Tibial nerve (tissue), 4 donors: ENCODE data around the gene TRAK1. TPM values are rescaled to one million over a fixed set of nuclear protein-coding genes. Genes with fewer than 3 reads are reported as not detected.

Source experiments
- DNase-seq, 2 donors: peaks; one replicate each; pipeline ENCODE4 v3.0.0-alpha.2; 2019; ENCODE audit warnings: low spot score in 2 of 2
- H3K27ac ChIP-seq, 4 donors: fragments of 200-600 bp; sonication (generic) in 3 of 4; one replicate each; pipeline ENCODE4 v1.5.1; 2017 to 2019; ENCODE audit warnings: mild to moderate bottlenecking in 1 of 4
- H3K27me3 ChIP-seq, 2 donors: fragments of 200-600 bp; sonication (generic) in 1 of 2; one replicate each; pipeline versions ENCODE4 v1.5.1 to v1.6.0; 2017 to 2019
- H3K36me3 ChIP-seq, 3 donors: fragments of 200-600 bp; sonication (generic); one replicate each; pipeline ENCODE4 v1.5.1; 2018 to 2019
- H3K4me1 ChIP-seq, 4 donors: fragments of 200-600 bp; sonication (generic) in 3 of 4; one replicate each; pipeline ENCODE4 v1.5.1; 2017 to 2019
- H3K4me3 ChIP-seq, 4 donors: fragments of 200-600 bp; sonication (generic) in 3 of 4; one replicate each; pipeline ENCODE4 v1.5.1; 2017 to 2019; ENCODE audit warnings: mild to moderate bottlenecking in 1 of 4, moderate library complexity in 1 of 4
- H3K9me3 ChIP-seq, 4 donors: fragments of 200-600 bp; sonication (generic) in 3 of 4; one replicate each; pipeline ENCODE4 v1.5.1; 2017 to 2019
- EP300 ChIP-seq, 2 donors: sonication (generic); formaldehyde crosslinking; IDR thresholded peaks; one replicate each; pipeline ENCODE4 v1.6.1; 2017; ENCODE audit warnings: antibody characterized with exemption in 2 of 2, mild to moderate bottlenecking in 1 of 2
- POLR2A ChIP-seq, 2 donors: fragments of 450-650 bp; IDR thresholded peaks; one replicate each; pipeline ENCODE4 v1.6.1; 2017; ENCODE audit warnings: antibody characterized with exemption in 2 of 2, mild to moderate bottlenecking in 2 of 2, moderate library complexity in 2 of 2
- WGBS, 2 donors: methylation state at CpG; one replicate each; pipeline ENCODE4 v1.1.5; 2018; 5-methylcytosine and 5-hydroxymethylcytosine counted together
- total RNA-seq, 4 donors: library from RNA; depleted of rRNA; stranded (reverse); fragments of >200 nt; gene quantifications; one replicate each; pipeline ENCODE4 v1.1.0, GENCODE V29; 2016
- TF ChIP-seq, protein P1 (sequence below), 5 experiments: fragments of 200-600 bp in 3 of 5; fragments of 450-650 bp in 2 of 5; sonication (generic) in 3 of 5; IDR thresholded peaks; one replicate each; pipeline ENCODE4 v1.5.1; 2016 to 2019; ENCODE audit warnings: antibody characterized with exemption in 5 of 5, mild to moderate bottlenecking in 3 of 5, moderate library complexity in 2 of 5

The TRAK1 gene
- total RNA-seq, 4 donors from 2014 or later = 28.6 to 68.1 (median 35.5) TPM

DNA sequence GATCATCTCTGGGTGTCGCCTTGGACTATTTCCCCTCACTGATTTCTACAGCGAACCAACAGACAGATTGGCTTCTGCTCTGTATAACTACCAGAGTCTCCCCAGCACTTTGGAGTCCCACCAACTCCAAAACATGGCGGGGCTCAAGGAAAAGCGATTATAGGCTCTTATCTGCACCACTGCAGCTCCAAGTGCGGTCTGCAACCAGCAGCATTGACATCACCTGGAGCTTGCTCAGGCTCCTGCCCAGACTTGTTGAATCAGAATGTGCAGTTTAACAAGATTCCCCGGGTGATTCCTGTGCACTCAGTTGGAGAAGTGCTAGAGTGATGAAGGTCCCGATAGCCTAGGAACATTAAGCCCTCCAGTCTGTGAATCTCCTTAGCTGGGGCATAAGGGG, 165.8 kb downstream of the TRAK1 start:
- Histone ChIP-seq H3K36me3 (no peaks in the 10 kb centered on the region), H3K4me3 (no peak overlapping the region), H3K9me3 (no peaks in the 10 kb centered on the region), H3K27me3 (peaks cover 0 to 22% of the 10 kb centered on the region in 2 donors), H3K4me1 (no peaks in the 10 kb centered on the region), H3K27ac (no peak overlapping the region)
- TF ChIP-seq, protein P1, sequence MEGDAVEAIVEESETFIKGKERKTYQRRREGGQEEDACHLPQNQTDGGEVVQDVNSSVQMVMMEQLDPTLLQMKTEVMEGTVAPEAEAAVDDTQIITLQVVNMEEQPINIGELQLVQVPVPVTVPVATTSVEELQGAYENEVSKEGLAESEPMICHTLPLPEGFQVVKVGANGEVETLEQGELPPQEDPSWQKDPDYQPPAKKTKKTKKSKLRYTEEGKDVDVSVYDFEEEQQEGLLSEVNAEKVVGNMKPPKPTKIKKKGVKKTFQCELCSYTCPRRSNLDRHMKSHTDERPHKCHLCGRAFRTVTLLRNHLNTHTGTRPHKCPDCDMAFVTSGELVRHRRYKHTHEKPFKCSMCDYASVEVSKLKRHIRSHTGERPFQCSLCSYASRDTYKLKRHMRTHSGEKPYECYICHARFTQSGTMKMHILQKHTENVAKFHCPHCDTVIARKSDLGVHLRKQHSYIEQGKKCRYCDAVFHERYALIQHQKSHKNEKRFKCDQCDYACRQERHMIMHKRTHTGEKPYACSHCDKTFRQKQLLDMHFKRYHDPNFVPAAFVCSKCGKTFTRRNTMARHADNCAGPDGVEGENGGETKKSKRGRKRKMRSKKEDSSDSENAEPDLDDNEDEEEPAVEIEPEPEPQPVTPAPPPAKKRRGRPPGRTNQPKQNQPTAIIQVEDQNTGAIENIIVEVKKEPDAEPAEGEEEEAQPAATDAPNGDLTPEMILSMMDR (IDR thresholded peaks at IDR 0.05) = no peak
- TF ChIP-seq POLR2A (IDR thresholded peaks at IDR 0.05) = no peak
- TF ChIP-seq EP300 (IDR thresholded peaks at IDR 0.05) = no peak
- no peak for DNase-seq
- WGBS, 2 donors = 67 to 77% methylated on average over 7 of the region's 7 CpGs

DNA sequence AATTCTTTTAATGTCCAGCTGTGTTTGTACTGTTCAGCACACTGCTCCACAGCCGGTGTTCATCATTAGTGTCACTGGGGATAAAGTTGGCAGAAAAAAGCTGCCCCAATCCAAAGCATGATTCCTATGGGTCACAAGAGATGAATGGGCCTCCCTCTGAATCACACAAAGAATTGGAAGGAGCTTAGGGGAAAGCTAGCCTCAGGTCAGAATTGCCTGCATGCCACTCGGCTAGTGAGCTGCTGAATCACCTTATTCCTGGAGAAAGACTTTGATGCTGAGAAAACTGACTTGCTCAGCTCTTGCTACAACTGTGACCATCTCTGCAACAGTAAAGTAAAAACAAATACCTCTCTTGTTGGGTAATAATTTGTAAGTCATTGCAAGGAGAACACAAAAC, 171.4 kb downstream of the TRAK1 start:
- peaks cover 2 to 65% of the 10 kb centered on the region in 2 donors for H3K27me3 ChIP-seq
- WGBS, 2 donors = 23 to 48% methylated on average over 2 of the region's 2 CpGs
- no peak for DNase-seq

DNA sequence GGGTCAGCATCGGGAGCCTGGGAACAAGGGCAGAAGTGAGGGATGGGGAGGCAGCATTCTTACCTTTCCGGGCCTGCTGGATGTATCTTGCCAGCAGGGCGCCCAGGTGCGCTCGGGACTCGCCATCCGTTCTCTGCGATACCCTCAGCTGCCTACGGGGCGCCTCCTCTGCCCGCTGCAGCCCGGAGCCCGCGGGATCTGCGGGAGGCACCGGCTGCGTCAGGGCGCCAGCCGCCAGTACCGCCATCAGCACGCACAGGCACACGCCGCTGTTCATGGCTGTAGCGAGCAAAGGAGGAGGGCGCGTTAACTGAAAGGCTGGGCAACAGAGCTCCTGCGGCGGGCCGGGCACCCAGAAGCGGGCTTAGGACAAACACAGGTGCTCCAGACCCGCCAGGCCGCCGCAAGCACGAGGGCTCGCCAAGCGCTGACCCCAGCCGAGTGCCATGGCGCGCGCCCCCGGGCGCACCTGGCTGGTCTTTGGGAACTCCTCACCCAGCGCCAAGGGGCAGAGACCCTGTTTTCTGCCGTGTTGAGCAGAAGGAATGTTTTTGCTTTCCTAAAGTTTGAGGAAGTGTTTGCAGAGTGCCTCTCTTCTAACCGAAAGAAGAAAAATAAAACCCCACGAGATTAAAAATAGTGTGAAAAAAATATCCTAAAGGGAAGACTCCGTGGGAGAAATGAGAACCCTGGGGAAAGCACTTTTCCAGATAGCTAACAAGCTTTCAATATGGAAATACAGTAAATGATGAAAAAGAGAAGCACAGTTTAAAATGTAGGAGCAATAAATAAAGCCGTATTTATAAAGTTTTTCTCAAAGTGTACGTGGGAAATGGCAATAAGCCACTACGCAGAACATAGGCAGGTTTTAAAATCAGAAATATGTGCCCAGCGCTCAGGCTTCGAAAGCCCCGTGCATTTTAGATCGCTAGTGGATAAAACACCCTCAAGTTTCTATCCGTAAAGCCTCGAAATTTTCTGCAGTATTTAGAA, 172.5 kb downstream of the TRAK1 start:
- Histone ChIP-seq H3K27ac (no peak overlapping the region), H3K9me3 (no peaks in the 10 kb centered on the region), H3K4me1 (peaks cover 0 to 28% (median 8%) of the 10 kb centered on the region in 4 donors), H3K27me3 (peaks cover 2 to 73% of the 10 kb centered on the region in 2 donors), H3K36me3 (no peaks in the 10 kb centered on the region), H3K4me3 (peak overlapping the region in 1 of 4 donors; percentile 24)
- 11 to 14% methylated on average over 30 to 49 of the region's 56 CpGs for WGBS, 2 donors
- no peak for DNase-seq
- TF ChIP-seq, protein P1 (IDR thresholded peaks at IDR 0.05) = no peak
- no peak for TF ChIP-seq EP300 (IDR thresholded peaks at IDR 0.05)
- TF ChIP-seq POLR2A (IDR thresholded peaks at IDR 0.05) = no peak

More for the DNA sequence above, 171.4 kb downstream of the TRAK1 start:
- no peak for TF ChIP-seq EP300 (IDR thresholded peaks at IDR 0.05)
- TF ChIP-seq, protein P1 (IDR thresholded peaks at IDR 0.05) = no peak
- TF ChIP-seq POLR2A (IDR thresholded peaks at IDR 0.05) = no peak
- Histone ChIP-seq H3K36me3 (no peaks in the 10 kb centered on the region), H3K4me3 (no peak overlapping the region), H3K27ac (no peak overlapping the region), H3K9me3 (no peaks in the 10 kb centered on the region), H3K4me1 (peaks cover 0 to 28% (median 8%) of the 10 kb centered on the region in 4 donors)

DNA sequence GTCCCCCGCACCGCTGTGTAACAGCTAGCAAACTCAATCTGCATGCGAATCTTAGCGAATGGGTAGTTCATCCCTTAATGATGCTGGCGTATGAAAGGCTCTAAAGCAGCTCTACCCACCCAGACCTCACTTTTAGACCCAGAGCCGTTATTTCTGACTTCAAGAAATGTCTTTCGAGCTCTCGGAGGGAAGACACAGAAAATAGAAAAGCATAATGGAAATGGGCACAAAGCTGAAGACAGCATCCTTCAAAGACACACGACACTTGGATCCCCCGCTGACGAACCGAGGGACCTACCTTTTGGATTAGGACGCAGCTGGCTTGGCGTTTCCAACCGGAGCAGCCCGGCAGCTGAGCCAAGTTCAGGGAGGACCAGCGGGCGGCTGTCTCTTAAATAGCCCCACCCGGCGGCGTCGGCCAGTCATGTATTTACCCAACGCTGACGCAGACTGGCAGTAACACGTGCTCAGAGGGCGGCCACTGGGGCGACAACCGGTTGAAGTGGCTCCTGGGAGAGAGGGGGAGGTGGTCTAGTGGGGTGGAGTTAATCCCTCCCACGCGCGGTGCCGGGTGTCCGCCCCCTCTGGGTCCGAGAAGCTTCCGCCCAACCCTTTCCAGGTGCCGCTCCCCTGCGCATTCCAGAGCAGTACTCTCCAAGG, 173.4 kb downstream of the TRAK1 start:
- Histone ChIP-seq H3K36me3 (no peaks in the 10 kb centered on the region), H3K27ac (no peak overlapping the region), H3K4me1 (peaks cover 0 to 28% (median 8%) of the 10 kb centered on the region in 4 donors), H3K9me3 (no peaks in the 10 kb centered on the region), H3K4me3 (no peak overlapping the region), H3K27me3 (peaks cover 2 to 76% of the 10 kb centered on the region in 2 donors)
- WGBS, 2 donors = 9 to 12% methylated on average over 31 to 37 of the region's 37 CpGs
- DNase-seq = no peak
- TF ChIP-seq EP300 (IDR thresholded peaks at IDR 0.05) (no peak), POLR2A (IDR thresholded peaks at IDR 0.05) (no peak)
- TF ChIP-seq, protein P1 (IDR thresholded peaks at IDR 0.05) = no peak
